ENCODE measurements around the gene HSPG2.
"Not testable (repeated sequence)": the region's sequence is repeated elsewhere in the genome, so short reads cannot be mapped to it uniquely, and the experiment has no call there.

The HSPG2 gene

DNA sequence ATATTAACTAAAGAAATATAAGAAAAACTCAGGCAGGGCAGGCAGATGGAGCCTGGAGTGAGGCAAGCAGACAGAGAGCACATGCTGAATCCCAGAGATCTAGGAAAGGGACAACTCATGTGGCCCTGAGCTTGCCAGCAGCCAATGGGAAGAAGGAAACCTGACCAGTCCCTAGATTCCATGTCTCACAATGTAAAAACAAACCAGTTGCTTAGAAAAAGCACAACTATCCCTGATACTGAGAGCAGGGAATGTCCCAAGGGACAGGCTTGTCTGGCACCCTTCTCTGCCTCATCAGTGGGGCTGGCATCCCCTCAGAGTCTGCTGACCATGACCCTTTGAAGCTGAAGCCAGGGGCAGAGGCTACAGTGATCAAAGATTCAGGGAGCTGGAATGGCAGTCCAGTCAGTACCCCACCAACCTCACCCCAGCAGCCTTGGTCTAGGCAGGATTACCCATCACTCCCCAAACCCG, 27.8 kb downstream of the HSPG2 start:
- H3K4me3 ChIP-seq (ENCODE audit: low read depth, low read length), result no peak overlapping the region
- no peak for DNase-seq (ENCODE audit: low read depth)
- TF ChIP-seq, protein P1, sequence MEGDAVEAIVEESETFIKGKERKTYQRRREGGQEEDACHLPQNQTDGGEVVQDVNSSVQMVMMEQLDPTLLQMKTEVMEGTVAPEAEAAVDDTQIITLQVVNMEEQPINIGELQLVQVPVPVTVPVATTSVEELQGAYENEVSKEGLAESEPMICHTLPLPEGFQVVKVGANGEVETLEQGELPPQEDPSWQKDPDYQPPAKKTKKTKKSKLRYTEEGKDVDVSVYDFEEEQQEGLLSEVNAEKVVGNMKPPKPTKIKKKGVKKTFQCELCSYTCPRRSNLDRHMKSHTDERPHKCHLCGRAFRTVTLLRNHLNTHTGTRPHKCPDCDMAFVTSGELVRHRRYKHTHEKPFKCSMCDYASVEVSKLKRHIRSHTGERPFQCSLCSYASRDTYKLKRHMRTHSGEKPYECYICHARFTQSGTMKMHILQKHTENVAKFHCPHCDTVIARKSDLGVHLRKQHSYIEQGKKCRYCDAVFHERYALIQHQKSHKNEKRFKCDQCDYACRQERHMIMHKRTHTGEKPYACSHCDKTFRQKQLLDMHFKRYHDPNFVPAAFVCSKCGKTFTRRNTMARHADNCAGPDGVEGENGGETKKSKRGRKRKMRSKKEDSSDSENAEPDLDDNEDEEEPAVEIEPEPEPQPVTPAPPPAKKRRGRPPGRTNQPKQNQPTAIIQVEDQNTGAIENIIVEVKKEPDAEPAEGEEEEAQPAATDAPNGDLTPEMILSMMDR (IDR thresholded peaks at IDR 0.05; ENCODE audit: low read depth, low read length, missing control alignments), result no peak
- in situ Hi-C loops (cut with HindIII; ENCODE audit: low sequenced_read_pairs), result no loop called here

DNA sequence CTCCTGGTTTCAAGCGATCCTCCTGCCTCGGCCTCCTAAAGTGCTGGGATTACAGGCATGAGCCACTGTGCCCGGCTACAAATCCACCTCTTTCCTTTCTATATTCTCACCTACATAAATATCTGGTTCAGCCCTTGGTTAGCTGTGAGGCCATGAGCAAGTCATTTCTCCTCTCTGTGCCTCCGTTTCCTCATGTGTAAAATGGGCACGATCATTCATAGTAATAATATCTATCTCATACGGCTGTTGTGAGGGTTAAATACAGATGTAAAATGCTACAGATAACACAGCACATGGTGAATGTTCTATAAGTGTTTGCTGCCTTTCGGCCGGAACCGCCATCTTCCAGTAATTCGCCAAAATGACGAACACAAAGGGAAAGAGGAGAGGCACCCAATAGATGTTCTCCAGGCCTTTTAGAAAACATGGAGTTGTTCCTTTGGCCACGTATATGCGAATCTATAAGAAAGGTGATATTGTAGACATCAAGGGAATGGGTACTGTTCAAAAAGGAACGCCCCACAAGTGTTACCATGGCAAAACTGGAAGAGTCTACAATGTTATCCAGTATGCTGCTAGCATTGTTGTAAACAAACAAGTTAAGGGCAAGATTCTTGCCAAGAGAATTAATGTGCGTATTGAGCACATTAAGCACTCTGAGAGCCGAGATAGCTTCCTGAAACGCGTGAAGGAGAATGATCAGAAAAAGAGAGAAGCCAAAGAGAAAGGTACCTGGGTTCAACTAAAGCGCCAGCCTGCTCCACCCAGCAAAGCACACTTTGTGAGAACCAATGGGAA, 29.2 kb downstream of the HSPG2 start:
- H3K4me3 ChIP-seq (ENCODE audit: low read depth, low read length); DNase-seq (ENCODE audit: low read depth); in situ Hi-C loops (cut with HindIII; ENCODE audit: low sequenced_read_pairs): not testable (repeated sequence)

DNA sequence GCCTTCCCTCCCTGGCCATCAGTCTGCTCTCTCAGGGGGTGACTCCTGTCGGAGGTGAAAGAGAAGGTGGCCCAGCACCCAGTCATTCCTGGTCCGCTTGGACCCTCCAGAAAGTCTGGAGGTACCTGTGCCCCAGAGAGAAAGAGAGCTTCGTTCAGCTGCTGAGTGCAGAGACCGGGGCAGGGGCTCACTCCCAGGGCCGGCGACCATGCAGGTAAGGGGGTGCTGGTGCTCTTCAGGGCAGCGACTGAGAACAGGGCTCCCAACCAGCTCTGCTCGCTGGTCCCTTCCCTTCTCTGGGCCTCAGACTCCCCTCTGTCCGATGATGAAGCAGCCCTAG, 30.1 kb downstream of the HSPG2 start:
- in situ Hi-C loops (cut with HindIII; ENCODE audit: low sequenced_read_pairs), result no loop called here

DNA sequence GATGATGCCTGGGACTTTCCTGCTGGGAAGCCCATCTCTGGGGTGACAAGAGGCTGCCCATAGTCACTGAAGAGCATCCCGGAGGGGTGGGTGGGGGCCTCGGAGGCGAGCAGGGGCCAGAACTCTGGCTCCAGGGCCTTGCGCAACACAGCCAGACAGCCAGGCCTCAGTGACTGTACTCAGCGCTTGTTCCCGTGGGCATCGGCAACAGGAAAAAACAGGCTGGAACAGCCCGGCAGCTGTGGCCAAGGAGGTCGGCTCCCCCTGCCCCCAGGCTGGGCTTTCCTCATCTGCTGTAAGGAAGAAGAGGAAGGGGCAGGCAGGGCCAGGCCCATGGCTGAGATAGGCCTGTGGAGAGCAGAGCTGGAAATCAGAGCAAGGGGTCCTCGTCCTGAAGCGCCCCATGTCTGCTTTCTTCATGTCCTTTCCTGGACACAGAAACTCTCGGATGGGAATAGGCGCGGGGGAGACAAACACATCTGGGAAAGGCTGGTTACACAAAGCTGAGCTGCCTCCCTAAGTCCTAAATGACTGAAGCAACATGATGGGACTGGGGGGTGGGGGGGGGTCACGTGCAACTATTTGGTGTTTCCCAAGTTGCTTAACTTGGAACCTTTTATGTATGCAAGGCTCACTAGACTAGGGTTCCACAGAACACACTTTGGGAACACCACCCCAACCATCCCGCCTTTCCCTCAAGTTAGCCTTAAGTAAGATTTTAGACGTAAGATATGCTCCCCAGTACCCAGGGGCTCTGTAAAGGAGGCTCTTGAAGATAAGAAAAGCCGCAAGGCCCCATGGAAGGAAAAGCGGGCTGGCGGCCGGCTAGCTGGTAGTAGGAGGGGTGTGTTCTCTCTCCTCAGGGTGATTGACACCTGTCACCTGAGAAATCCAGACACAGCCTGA, 30.7 kb downstream of the HSPG2 start:
- TF ChIP-seq, protein P1 (IDR thresholded peaks at IDR 0.05; ENCODE audit: low read depth, low read length, missing control alignments), result no peak
- no peak for DNase-seq (ENCODE audit: low read depth)
- in situ Hi-C loops (cut with HindIII; ENCODE audit: low sequenced_read_pairs), result no loop called here
- H3K4me3 ChIP-seq (ENCODE audit: low read depth, low read length), result no peak overlapping the region

More for the DNA sequence above, 30.1 kb downstream of the HSPG2 start:
- no peak for DNase-seq (ENCODE audit: low read depth)
- TF ChIP-seq, protein P1 (IDR thresholded peaks at IDR 0.05; ENCODE audit: low read depth, low read length, missing control alignments), result no peak
- H3K4me3 ChIP-seq (ENCODE audit: low read depth, low read length), result no peak overlapping the region

DNA sequence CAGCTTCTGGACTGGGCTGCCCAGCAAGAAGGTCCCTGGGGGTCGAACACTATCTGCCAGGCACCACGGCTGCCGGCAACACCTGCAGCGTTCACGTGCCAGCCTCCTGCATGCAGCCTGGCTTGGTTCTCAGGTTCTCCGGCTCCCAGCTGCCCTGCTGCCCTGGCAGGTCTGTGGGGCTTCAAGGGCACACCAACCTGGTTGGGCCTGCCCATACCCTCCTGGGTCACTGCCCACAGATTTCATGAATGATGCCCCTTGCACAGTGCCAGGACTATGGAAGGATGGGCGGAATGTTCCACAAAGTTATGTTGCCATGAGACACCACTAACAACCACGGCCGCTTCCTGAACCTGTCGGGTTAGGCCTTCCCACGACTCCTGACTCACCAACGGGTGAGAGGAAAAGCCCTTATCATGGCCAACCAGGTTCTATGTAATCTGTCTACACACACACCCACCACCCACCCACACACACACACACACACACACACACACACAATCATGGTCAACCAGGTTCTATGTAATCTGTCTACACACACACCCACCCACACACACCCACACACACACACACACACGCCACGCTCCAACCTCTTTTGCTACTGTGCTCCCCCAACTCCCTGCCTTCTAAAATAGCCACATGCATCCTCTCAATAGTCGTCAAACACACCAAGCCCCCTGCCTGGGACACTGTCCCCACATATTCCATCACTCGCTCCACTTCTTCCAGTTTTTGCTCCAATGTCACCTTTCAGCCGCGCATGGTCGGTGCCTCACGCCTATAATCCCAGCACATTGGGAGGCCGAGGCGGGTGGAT, 32.2 kb downstream of the HSPG2 start:
- peak; percentile 29 for DNase-seq (ENCODE audit: low read depth)
- in situ Hi-C loops (cut with HindIII; ENCODE audit: low sequenced_read_pairs), result no loop called here
- H3K4me3 ChIP-seq (ENCODE audit: low read depth, low read length), result no peak overlapping the region
- TF ChIP-seq, protein P1 (IDR thresholded peaks at IDR 0.05; ENCODE audit: low read depth, low read length, missing control alignments), result no peak

DNA sequence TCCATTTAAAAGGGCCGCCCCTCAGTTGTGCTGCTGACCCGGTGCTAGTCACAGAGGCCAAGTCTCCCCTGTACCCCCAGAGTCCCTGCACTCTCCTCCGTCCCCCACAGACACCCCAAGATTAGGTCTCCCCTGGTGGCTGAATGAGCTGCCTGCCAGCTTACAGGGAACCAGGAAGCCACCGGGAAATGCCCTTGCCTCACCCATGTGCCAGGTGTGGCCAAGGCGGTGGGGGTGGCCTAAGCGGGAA, 32.7 kb downstream of the HSPG2 start:
- H3K4me3 ChIP-seq (ENCODE audit: low read depth, low read length), result no peak overlapping the region
- TF ChIP-seq, protein P1 (IDR thresholded peaks at IDR 0.05; ENCODE audit: low read depth, low read length, missing control alignments), result no peak
- in situ Hi-C loops (cut with HindIII; ENCODE audit: low sequenced_read_pairs), result no loop called here
- no peak for DNase-seq (ENCODE audit: low read depth)

Data from astrocyte of the cerebellum (primary cell).